Cardiac fibroblast (primary cell): ENCODE results near the gene LIMD2.
A peak's percentile ranks its signal among the peaks of the same experiment; 100 is the strongest.
"Not testable (repeated sequence)": the region's sequence is repeated elsewhere in the genome, so short reads cannot be mapped to it uniquely, and the experiment has no call there.

ENCODE experiments used
- DNase-seq, 2 donors: peaks; one replicate each; pipeline versions ENCODE4 v3.0.0 to v3.0.0-alpha.2; 2010; ENCODE audit warnings: low read depth in 2 of 2
- H3K4me3 ChIP-seq, 2 donors: replicated peaks in 1 of 2; 1 replicate in 1 of 2; 2 replicates in 1 of 2; pipeline ENCODE4 v1.5.1; 2011; ENCODE audit warnings: low read depth in 2 of 2, low read length in 2 of 2, mild to moderate bottlenecking in 2 of 2, moderate library complexity in 1 of 2
- TF ChIP-seq, protein P1 (sequence below): IDR thresholded peaks from one replicate; pipeline ENCODE4 v1.5.1; 2011; ENCODE audit warnings: low read depth, mild to moderate bottlenecking, low read length, inconsistent platforms

LIMD2 gene

GRCh38 chr17:63699638-63700527, at the start of gene LIMD2:
TSS of gene LIMD2 (minus strand) at chr17:63700125. CDS start at chr17:63699298, 827 bp downstream.
- peak in 1 of 2 donors; percentile 38 for DNase-seq
- TF ChIP-seq, protein P1, sequence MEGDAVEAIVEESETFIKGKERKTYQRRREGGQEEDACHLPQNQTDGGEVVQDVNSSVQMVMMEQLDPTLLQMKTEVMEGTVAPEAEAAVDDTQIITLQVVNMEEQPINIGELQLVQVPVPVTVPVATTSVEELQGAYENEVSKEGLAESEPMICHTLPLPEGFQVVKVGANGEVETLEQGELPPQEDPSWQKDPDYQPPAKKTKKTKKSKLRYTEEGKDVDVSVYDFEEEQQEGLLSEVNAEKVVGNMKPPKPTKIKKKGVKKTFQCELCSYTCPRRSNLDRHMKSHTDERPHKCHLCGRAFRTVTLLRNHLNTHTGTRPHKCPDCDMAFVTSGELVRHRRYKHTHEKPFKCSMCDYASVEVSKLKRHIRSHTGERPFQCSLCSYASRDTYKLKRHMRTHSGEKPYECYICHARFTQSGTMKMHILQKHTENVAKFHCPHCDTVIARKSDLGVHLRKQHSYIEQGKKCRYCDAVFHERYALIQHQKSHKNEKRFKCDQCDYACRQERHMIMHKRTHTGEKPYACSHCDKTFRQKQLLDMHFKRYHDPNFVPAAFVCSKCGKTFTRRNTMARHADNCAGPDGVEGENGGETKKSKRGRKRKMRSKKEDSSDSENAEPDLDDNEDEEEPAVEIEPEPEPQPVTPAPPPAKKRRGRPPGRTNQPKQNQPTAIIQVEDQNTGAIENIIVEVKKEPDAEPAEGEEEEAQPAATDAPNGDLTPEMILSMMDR, result no peak
- peak within 1 kb of the TSS; percentile 49 to 50 for H3K4me3 ChIP-seq

GRCh38 chr17:63741408-63742173, 41.7 kb upstream of the LIMD2 start, which contains the start of gene STRADA:
TSS of gene STRADA (minus strand) at chr17:63741799. CDS start at chr17:63728369, 13,430 bp downstream.
- TF ChIP-seq, protein P1, result no peak
- H3K4me3 ChIP-seq, result peak within 1 kb of the TSS; percentile 89 to 94
- DNase-seq, result peak; percentile 96 to 97

GRCh38 chr17:63741143-63741407, 41.1 kb upstream of the LIMD2 start:
- peak overlapping the region; percentile 89 to 94 for H3K4me3 ChIP-seq
- TF ChIP-seq, protein P1, result no peak
- no peak for DNase-seq

DNA sequence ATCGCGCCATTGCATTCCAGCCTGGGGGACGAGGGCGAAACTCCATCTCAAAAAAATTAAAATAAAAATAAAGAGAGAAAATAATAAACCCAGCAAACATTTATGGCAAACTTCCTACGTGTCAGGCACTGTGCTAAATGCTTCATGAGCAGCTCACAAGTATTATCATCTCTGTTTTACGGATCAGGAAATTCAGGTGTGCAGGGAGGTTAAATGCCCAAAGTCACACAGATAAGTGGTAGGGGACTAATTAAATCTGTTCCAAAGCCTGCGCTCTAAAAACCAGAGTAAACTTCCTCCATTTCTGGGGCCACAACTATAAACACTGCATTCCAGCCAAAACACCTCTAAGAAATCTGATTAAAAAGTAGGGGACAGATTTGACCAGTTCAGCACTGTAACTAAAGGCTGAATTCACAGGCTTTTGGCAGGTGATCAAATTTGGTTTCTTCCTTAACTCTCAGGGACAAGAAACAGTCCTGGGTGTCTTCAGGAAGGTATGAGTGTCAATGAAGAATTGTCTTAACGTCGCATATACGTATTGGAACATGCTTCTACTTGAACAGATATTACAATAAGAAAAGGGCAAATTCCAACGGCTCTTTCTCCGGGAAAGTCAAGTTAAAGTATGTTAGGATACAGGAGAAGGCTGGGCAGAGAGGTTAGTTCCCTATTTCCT, 40.7 kb upstream of the LIMD2 start:
- peak overlapping the region; percentile 89 to 94 for H3K4me3 ChIP-seq
- peak; percentile 12 to 14 for DNase-seq
- TF ChIP-seq, protein P1, result no peak

DNA sequence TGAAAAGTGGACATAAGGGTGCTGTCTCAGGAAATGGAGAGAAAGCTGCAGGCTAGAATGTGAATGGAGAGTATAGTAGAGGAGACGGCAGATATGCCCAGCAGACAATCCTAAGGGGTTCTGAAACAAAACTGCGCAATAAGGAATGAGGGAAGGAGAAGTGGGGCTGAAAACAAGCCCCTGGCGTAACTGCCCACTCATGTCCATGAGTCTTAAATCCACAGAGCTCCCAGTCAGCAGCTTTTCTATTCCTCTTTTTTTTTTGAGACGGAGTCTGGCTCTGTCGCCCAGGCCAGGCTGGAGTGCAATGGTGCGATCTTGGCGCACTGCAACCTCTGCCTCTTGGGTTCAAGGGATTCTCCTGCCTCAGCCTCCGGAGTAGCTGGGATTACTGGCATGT, 35.8 kb upstream of the LIMD2 start:
- H3K4me3 ChIP-seq, result no peak overlapping the region
- TF ChIP-seq, protein P1, result no peak
- DNase-seq, result no peak

DNA sequence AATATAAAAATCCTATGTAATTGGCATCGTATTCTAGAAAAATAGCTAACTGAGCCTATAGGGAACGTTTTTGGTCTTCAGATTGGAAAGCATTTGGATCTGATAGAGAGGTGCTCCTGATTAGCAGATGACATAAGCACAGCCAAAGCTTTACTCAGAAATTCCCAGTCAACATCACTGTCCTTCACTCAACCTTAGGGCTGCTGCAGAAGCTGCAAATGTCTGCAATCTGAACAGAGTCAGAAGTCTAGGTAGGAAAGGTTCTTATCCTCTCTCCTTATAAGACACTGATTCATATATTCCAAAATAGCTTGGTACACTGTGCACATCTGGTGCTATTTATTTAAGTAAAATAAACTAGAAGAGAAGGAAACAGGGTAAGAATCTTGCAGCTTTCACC, 22.5 kb upstream of the LIMD2 start:
- TF ChIP-seq, protein P1, result no peak
- no peak for DNase-seq
- no peak overlapping the region for H3K4me3 ChIP-seq

DNA sequence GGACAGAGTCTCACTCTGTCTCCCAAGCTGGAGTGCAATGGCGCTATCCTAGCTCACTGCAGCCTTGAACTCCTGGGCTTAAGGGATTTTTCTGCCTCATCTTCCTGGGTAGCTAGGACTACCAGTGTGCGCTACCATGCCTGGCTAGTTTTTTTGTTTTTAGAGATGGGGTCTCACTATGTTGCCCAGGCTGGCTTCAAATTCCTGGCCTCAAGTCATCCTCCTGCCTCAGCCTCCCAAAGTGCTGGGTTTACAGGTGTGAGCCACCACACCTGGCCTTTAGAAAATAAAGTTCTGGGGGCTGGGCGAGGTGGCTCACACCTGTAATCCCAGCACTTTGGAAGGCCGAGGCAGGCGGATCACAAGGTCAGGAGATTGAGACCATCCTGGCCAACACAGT, 20.3 kb upstream of the LIMD2 start:
- not testable (repeated sequence) for H3K4me3 ChIP-seq, DNase-seq
